HG02981 (cell line): ENCODE results near the gene PDCD5.

ENCODE experiments used
- ATAC-seq: cut with Tn5 transposase; IDR thresholded peaks from one replicate; pipeline ENCODE4 v1.9.1; 2021; ENCODE audit warnings: mild to moderate bottlenecking, moderate library complexity; ENCODE audit not compliant: unreplicated experiment

PDCD5 gene

GRCh38 chr19:32630338-32630737, 49.3 kb downstream of the PDCD5 start:
- ATAC-seq = no peak

- no peak for ATAC-seq
Measured at GRCh38 chr19:32631381-32631780, 50.4 kb downstream of the PDCD5 start.
